ENCODE results near the gene CKS1B. TPM values are rescaled to one million over a fixed set of nuclear protein-coding genes. Genes with fewer than 3 reads are reported as not detected.
A peak's percentile ranks its signal among the peaks of the same experiment; 100 is the strongest.

CKS1B gene
- total and polyA plus RNA-seq, 9 of the 15 experiments (the other 6 are each of a cell fraction or from before 2014, with no cell fraction given), result 215 to 1,103 (median 460) TPM

DNA sequence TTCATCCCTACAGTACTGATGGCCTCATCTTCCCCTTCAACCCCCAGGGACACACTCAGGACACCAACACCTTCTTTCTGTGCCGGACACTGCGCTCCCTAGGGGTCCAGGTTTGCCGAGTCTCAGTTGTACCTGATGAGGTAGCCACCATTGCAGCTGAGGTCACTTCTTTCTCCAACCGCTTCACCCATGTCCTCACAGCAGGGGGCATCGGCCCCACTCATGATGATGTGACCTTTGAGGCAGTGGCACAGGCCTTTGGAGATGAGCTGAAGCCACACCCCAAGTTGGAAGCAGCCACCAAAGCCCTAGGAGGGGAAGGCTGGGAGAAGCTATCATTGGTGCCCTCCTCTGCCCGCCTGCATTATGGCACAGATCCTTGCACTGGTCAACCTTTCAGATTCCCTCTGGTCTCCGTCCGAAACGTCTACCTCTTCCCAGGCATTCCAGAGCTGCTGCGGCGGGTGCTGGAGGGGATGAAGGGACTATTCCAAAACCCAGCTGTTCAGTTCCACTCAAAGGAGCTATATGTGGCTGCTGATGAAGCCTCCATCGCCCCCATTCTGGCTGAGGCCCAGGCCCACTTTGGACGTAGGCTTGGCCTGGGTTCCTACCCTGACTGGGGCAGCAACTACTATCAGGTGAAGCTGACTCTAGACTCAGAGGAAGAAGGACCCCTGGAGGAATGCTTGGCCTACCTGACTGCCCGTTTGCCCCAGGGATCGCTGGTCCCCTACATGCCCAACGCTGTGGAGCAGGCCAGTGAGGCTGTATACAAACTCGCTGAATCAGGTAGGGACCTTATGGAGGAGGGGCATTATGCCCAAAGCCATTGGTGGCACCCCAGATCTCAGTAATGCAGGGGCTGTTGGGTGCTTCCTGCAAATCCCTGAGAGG, 13.8 kb downstream of the CKS1B start (continued):
- TF ChIP-seq, protein P1, sequence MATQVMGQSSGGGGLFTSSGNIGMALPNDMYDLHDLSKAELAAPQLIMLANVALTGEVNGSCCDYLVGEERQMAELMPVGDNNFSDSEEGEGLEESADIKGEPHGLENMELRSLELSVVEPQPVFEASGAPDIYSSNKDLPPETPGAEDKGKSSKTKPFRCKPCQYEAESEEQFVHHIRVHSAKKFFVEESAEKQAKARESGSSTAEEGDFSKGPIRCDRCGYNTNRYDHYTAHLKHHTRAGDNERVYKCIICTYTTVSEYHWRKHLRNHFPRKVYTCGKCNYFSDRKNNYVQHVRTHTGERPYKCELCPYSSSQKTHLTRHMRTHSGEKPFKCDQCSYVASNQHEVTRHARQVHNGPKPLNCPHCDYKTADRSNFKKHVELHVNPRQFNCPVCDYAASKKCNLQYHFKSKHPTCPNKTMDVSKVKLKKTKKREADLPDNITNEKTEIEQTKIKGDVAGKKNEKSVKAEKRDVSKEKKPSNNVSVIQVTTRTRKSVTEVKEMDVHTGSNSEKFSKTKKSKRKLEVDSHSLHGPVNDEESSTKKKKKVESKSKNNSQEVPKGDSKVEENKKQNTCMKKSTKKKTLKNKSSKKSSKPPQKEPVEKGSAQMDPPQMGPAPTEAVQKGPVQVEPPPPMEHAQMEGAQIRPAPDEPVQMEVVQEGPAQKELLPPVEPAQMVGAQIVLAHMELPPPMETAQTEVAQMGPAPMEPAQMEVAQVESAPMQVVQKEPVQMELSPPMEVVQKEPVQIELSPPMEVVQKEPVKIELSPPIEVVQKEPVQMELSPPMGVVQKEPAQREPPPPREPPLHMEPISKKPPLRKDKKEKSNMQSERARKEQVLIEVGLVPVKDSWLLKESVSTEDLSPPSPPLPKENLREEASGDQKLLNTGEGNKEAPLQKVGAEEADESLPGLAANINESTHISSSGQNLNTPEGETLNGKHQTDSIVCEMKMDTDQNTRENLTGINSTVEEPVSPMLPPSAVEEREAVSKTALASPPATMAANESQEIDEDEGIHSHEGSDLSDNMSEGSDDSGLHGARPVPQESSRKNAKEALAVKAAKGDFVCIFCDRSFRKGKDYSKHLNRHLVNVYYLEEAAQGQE (IDR thresholded peaks at IDR 0.05; ENCODE audit: borderline replicate concordance), result peak; percentile 19; the same call in 1 of the 2 replicates
- TF ChIP-seq, protein P1 (CRISPR knock-in tag; IDR thresholded peaks at IDR 0.05; ENCODE audit: low read depth), result no peak
- TF ChIP-seq NONO (IDR thresholded peaks at IDR 0.05; ENCODE audit: low read depth in 2 of 2, low read length in 1 of 2) (no peak), PHF20 (IDR thresholded peaks at IDR 0.05; ENCODE audit: partially characterized antibody) (no peak), POLR2AphosphoS5 (IDR thresholded peaks at IDR 0.05; ENCODE audit: control insufficient read depth, insufficient read depth, low read depth, low read length) (peak; percentile 12; the same call in 1 of the 2 replicates)
- TF ChIP-seq, protein P2, sequence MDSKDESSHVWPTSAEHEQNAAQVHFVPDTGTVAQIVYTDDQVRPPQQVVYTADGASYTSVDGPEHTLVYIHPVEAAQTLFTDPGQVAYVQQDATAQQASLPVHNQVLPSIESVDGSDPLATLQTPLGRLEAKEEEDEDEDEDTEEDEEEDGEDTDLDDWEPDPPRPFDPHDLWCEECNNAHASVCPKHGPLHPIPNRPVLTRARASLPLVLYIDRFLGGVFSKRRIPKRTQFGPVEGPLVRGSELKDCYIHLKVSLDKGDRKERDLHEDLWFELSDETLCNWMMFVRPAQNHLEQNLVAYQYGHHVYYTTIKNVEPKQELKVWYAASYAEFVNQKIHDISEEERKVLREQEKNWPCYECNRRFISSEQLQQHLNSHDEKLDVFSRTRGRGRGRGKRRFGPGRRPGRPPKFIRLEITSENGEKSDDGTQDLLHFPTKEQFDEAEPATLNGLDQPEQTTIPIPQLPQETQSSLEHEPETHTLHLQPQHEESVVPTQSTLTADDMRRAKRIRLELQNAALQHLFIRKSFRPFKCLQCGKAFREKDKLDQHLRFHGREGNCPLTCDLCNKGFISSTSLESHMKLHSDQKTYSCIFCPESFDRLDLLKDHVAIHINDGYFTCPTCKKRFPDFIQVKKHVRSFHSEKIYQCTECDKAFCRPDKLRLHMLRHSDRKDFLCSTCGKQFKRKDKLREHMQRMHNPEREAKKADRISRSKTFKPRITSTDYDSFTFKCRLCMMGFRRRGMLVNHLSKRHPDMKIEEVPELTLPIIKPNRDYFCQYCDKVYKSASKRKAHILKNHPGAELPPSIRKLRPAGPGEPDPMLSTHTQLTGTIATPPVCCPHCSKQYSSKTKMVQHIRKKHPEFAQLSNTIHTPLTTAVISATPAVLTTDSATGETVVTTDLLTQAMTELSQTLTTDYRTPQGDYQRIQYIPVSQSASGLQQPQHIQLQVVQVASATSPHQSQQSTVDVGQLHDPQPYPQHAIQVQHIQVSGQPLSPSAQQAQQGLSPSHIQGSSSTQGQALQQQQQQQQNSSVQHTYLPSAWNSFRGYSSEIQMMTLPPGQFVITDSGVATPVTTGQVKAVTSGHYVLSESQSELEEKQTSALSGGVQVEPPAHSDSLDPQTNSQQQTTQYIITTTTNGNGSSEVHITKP (IDR thresholded peaks at IDR 0.05; ENCODE audit: partially characterized antibody), result peak; percentile 43
- TF ChIP-seq, protein P3, sequence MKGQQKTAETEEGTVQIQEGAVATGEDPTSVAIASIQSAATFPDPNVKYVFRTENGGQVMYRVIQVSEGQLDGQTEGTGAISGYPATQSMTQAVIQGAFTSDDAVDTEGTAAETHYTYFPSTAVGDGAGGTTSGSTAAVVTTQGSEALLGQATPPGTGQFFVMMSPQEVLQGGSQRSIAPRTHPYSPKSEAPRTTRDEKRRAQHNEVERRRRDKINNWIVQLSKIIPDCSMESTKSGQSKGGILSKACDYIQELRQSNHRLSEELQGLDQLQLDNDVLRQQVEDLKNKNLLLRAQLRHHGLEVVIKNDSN (CRISPR knock-in tag; IDR thresholded peaks at IDR 0.05), result peak; percentile 23; the same call in 1 of the 2 replicates
- TF ChIP-seq, protein P4, sequence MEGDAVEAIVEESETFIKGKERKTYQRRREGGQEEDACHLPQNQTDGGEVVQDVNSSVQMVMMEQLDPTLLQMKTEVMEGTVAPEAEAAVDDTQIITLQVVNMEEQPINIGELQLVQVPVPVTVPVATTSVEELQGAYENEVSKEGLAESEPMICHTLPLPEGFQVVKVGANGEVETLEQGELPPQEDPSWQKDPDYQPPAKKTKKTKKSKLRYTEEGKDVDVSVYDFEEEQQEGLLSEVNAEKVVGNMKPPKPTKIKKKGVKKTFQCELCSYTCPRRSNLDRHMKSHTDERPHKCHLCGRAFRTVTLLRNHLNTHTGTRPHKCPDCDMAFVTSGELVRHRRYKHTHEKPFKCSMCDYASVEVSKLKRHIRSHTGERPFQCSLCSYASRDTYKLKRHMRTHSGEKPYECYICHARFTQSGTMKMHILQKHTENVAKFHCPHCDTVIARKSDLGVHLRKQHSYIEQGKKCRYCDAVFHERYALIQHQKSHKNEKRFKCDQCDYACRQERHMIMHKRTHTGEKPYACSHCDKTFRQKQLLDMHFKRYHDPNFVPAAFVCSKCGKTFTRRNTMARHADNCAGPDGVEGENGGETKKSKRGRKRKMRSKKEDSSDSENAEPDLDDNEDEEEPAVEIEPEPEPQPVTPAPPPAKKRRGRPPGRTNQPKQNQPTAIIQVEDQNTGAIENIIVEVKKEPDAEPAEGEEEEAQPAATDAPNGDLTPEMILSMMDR (IDR thresholded peaks at IDR 0.05 in 2 of 3, conservative IDR thresholded peaks at IDR 0.05 in 1 of 3; ENCODE audit: insufficient read depth in 2 of 3, low read depth in 1 of 3, low read length in 3 of 3), result peak; percentile 42 to 51 (median 50); a peak in 5 of 6 replicates
